GM18505 (cell line): Measurements from ENCODE around the gene OR52K1.
"Not testable (repeated sequence)": the region's sequence is repeated elsewhere in the genome, so short reads cannot be mapped to it uniquely, and the experiment has no call there.

Experiments used
- ATAC-seq: cut with Tn5 transposase; IDR thresholded peaks from one replicate; pipeline ENCODE4 v1.9.1; 2021; ENCODE audit not compliant: unreplicated experiment
- POLR2A ChIP-seq: IDR thresholded peaks from 4 replicates; pipeline ENCODE4 v1.6.1; 2011; ENCODE audit warnings: borderline replicate concordance; ENCODE audit not compliant: insufficient read depth, insufficient read length; ENCODE audit errors: extremely low read depth

Gene OR52K1

DNA sequence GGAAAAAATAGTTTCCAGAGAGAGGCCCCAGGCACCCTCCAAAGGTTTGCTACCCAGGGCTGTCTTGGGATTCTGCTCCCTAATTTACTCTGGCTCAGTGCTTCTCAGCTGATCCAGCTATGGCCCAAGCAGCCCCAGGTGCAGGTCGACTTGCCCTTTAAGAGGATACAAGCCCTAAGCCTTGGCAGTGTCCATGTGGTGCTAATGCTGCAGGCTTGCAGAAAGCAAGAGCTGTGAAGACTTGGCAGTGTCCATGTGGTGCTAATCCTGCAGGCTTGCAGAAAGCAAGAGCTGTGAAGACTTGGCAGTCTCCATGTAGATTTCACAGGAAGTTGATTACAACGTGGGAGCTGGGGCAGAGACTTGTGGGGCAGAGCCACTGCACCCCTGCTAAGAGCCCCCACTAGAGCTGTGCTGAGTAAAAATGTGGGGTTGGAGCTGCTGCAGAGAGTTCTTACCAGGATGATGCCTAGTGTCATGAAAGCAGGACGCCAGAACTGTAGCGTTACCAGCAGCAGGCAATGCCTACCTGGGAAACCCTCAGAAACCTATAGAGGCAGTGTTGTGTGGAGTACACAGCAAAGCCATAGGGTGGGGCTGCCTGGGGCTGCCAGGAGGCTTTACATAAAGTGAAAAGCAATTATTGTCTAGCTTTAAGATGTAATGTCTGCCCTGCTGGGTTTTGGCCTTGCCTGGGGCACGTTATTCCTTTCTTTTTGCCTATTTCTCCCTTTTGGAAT, 16.1 kb upstream of the OR52K1 start:
- TF ChIP-seq POLR2A = no peak
- no peak for ATAC-seq

DNA sequence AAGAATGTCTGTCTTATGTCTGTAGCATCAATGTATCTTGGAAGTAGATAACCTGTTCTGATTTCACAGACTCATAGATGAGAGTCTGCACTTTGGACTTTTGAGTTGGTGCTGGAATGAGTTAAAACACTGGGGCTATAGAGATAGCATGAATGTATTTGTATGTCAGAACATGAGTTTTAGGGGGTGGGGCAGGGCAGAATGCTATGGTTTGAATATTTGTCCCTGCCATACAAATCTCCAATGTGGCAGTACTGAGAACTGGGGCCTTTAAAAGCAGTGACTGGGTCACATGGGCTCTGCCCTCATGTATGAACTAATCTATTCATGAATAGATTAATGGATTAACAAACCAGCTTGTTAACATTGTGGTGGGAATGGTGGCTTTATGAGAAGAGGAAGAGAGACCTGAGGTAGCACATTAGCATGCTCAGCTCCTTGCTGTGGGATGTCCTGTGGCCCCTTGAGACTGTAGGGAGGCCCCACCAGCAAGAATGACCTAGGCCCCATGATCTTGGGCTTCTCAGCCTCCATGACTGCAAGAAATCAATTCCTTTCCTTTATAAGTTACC, 15.5 kb upstream of the OR52K1 start:
- ATAC-seq = no peak
- TF ChIP-seq POLR2A = no peak

DNA sequence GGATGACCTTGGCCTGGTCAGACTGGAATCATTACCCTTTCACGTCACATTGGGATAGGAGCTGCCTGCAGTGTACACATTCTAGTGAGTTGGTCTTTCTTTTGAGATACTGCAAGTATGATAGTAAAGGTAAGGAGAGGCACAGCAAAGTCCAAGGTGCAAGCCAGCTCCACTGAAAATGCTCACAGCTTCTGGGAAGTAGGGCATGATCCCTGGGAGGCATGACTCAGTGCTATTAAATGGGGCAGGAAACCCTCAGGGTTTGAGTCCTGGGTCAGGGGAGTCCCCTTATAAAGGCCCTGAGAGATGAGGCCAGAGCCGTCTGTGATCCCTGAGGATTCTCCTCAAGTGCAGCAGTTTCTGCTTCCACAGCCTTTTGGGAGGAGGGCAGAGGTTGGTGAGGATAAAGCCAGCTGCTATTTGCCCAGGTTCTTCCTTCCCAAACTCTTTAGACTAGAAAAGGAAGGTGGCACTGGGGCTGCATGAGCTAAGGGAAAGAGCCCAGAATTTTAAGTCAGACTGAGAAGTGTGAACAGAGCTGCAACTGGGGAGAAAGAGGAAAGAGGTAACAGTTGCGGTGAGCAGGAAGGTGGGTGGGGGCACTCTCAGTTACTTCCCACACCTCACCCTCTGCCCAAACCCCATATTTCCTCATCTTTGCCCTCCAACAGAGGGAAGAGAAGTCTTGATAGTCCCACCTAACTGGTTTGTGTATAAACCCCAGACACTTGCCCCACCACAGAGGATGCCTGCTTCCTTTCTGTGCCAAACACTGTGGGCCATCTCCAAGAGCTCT, 14.4 kb upstream of the OR52K1 start:
- TF ChIP-seq POLR2A = no peak
- ATAC-seq = no peak

DNA sequence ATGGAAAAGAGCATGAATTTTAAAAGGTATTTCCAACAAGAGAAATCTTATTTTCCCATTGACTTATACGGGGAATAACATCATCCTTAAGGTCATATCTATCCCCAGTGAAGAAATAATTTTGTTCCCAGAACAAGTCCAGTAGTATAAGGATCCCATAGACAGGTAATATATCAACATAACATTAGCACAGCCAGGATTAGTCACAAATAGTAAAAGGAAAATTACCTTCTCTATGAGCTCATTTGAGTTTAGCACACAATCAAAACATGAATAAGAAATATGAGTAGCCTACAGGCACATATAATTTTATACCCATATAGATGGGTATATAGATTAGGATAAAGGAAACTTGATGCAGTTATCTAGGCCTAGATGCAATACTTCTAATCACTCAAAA, 2.8 kb upstream of the OR52K1 start:
- TF ChIP-seq POLR2A = no peak
- no peak for ATAC-seq

GRCh38 chr11:4480577-4481239, 1.7 kb upstream of the OR52K1 start:
- ATAC-seq = no peak

GRCh38 chr11:4481240-4481582, 1.2 kb upstream of the OR52K1 start:
- TF ChIP-seq POLR2A = no peak

More at GRCh38 chr11:4480577-4481239, 1.7 kb upstream of the OR52K1 start:
- no peak for TF ChIP-seq POLR2A

GRCh38 chr11:4484310-4484709, 1.9 kb downstream of the OR52K1 start:
- TF ChIP-seq POLR2A = no peak
- ATAC-seq = no peak

More at GRCh38 chr11:4481240-4481582, 1.2 kb upstream of the OR52K1 start:
- no peak for ATAC-seq

DNA sequence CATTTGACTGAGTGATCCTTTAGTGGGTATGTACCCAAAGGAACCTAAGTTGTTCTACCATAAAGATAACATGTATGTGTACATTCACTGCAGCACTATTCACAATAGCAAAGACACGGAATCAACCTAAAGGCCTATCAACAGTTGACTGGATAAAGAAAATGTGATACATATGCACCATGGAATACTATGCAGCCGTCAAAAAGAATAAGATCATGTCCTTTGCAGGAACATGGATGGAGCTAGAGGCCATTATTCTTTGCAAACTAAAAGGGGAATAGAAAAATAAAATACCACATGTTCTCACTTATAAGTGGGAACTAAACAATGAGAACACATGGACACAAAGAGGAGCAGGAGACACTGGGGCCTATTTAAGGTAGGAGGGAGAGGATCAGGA, 9.0 kb downstream of the OR52K1 start:
- not testable (repeated sequence) for ATAC-seq

DNA sequence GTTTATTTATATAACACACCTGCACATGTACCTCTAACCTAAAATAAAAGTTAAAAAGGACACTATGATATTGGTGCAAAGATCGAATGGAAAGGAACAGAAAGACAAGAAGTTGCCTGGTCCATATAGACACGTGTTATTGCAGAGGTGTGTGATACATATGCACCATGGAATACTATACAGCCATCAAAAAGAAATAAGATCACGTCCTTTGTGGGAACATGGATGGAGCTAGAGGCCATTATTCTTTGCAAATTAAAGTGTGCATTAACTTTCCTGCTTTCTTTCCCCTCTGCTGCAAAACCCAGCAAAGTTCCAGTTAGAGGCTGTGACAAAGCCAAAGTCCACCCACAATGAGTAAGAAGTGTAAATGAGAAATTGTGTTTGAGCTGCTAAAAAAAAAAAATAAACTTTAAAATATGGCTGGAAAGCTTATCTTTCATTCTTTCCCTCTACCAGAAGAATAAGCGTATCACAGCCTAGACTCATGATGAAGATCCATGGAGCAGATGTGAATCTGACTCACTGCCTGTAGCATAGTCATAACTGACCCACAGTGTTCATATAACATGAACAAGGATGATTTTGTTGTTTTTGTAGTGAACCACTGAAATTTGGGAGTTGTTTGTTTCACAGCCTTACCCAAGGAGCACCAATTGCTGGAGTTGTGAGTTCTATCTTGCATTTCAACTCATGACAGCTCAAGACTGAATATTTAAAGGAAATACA, 9.6 kb downstream of the OR52K1 start:
- TF ChIP-seq POLR2A = no peak
- ATAC-seq = no peak

- TF ChIP-seq POLR2A = no peak
- no peak for ATAC-seq
Measured at GRCh38 chr11:4493480-4493818, 11.0 kb downstream of the OR52K1 start.

GRCh38 chr11:4495487-4495886, 13.0 kb downstream of the OR52K1 start:
- ATAC-seq = no peak
- TF ChIP-seq POLR2A = no peak

DNA sequence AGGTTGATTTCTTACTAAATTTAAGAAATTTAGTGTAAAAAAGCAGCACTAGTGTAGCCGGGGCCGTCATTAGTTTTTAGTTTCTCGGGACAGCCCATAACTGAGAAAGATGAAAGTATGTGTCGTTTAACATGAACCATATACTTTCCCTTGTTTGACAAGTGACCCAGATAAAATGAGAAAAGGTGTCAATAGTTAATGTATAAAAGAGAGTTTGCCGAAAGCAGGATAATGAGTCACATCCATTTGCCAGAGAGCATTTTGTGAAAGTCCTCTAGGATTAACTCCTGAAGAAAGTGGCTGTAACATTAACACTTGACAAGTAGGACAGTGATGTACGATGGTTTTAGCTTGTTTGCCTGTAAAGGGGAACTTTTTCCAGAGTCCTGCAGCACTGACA, 13.5 kb downstream of the OR52K1 start:
- no peak for ATAC-seq

More for the DNA sequence above, 13.5 kb downstream of the OR52K1 start:
- TF ChIP-seq POLR2A = no peak
